BLaER1 (cell line): Measurements from ENCODE around the gene MMAB.
"Not testable (repeated sequence)": the region's sequence is repeated elsewhere in the genome, so short reads cannot be mapped to it uniquely, and the experiment has no call there.

Experiments used
- H3K27ac ChIP-seq: shearing (Covaris generic); formaldehyde crosslinking; 2 replicates; pipeline ENCODE4 v1.8.1; 2022
- H3K27me3 ChIP-seq: shearing (Covaris generic); formaldehyde crosslinking; 2 replicates; pipeline ENCODE4 v1.8.1; 2022
- H3K36me3 ChIP-seq: shearing (Covaris generic); formaldehyde crosslinking; 2 replicates; pipeline ENCODE4 v1.8.1; 2022
- H3K4me1 ChIP-seq: shearing (Covaris generic); formaldehyde crosslinking; 2 replicates; pipeline ENCODE4 v1.8.1; 2022
- H3K4me2 ChIP-seq: shearing (Covaris generic); formaldehyde crosslinking; 2 replicates; pipeline ENCODE4 v1.8.1; 2022
- H3K4me3 ChIP-seq: shearing (Covaris generic); formaldehyde crosslinking; 2 replicates; pipeline ENCODE4 v1.8.1; 2022
- H3K9ac ChIP-seq: shearing (Covaris generic); formaldehyde crosslinking; 2 replicates; pipeline ENCODE4 v1.8.1; 2022
- H3K9me3 ChIP-seq: shearing (Covaris generic); formaldehyde crosslinking; 2 replicates; pipeline ENCODE4 v1.8.1; 2022
- H4K20me1 ChIP-seq: shearing (Covaris generic); formaldehyde crosslinking; 2 replicates; pipeline ENCODE4 v1.8.1; 2022
- Cebpa-rat ChIP-seq: shearing (Covaris generic); IDR thresholded peaks from 2 replicates; pipeline ENCODE4 v1.8.1; 2022

The MMAB gene

DNA sequence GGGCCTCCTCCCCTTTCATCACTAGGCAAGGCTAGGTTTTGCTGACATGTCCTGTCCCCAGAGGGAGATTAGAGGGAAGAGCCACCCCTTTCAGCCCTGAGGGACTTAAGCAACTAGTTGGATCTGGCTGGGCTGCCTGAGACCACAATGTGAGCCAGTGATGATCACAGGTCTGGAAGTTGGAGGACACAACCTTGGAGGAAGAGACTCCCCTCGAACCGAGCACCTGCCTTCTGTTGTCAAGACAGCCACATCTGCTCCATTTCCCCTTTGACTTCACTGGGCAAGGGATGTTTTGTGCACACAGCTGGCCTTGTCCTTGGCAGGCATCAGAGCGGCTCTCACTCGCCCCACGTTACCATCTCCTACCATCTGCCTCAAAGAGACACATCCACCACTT lies 31.7 kb upstream of the MMAB start:
- Histone ChIP-seq H3K4me2 (0 out of 2 replicates have a peak overlapping the region, but pooled peaks have one; percentile 12), H3K27ac (no peak overlapping the region), H3K4me1 (peaks cover 37% of the 10 kb centered on the region), H3K9me3 (no peaks in the 10 kb centered on the region), H3K4me3 (no peak overlapping the region), H3K36me3 (no peaks in the 10 kb centered on the region), H4K20me1 (no peaks in the 10 kb centered on the region), H3K27me3 (no peaks in the 10 kb centered on the region), H3K9ac (no peak overlapping the region)
- no peak for TF ChIP-seq Cebpa-rat

DNA sequence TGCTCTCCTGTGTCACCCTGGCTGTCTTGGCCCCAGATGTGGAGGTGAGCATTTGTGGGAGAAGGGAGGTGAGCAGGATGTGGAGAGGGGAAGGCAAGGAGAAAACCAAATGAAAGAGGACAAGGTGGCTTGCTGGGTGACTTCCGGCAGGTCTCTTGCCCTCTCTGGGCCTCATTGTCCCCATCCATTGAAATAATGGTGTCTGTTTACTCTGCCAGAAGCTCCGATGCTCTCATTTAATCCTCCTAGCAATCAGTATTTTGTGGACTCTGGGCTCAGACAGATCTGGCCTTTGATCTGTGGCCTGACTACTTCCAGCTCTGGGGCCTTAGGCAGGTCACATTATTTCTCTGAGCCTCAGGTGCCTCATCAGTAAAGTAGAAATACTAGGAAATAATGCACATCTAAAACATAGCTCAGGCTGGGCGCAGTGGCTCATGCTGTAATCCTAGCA lies 30.9 kb upstream of the MMAB start:
- Histone ChIP-seq H3K4me2 (no peak overlapping the region), H3K9me3 (no peaks in the 10 kb centered on the region), H3K4me1 (peaks cover 46% of the 10 kb centered on the region), H3K27ac (no peak overlapping the region), H3K36me3 (no peaks in the 10 kb centered on the region), H3K27me3 (no peaks in the 10 kb centered on the region), H3K4me3 (no peak overlapping the region), H3K9ac (no peak overlapping the region), H4K20me1 (no peaks in the 10 kb centered on the region)
- no peak for TF ChIP-seq Cebpa-rat

DNA sequence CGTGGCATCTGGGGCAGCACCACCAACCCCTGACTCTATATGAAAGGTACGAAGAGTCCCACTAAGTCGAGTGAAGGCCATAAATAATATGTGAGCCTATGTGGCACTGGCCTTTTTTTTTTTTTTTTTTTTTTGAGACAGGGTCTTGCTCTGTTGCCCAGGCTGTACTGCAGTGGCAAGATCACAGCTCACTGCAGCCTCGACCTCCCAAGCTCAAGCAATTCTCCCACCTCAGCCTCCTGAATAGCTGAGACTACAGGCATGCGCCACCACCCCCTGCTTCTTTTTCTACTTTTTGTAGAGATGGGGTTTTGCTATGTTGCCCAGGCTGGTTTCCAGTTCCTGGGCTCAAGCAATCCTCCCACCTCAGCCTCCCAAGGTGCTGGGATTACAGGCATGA lies 28.8 kb upstream of the MMAB start:
- not testable (repeated sequence) for H3K4me2 ChIP-seq, H3K27ac ChIP-seq, H3K4me3 ChIP-seq, H3K9me3 ChIP-seq, H4K20me1 ChIP-seq, H3K27me3 ChIP-seq, H3K36me3 ChIP-seq, H3K9ac ChIP-seq
- H3K4me1 ChIP-seq = peaks cover 63% of the 10 kb centered on the region

DNA sequence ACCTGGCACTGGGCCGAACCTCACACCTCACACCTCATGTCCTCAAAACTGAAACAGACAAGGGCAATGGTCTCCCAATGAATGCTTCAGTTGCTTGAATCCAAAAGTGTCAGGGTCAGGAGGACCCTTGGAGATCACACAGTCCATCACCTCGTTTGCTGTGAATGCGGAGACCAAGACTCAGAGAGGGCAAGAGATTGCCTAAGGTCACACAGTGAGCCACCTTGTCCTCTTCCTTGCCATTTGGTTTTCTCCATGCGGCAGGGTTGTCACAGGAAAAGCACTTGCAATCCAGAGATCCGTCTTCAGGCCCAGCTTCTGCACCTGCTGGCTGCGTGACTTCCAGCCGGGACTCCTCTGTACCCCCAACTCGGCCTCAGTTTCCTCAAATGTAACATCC lies 28.3 kb upstream of the MMAB start:
- Histone ChIP-seq H3K4me1 (peaks cover 66% of the 10 kb centered on the region), H4K20me1 (peaks cover 9% of the 10 kb centered on the region), H3K4me2 (no peak overlapping the region), H3K36me3 (no peaks in the 10 kb centered on the region), H3K9ac (no peak overlapping the region), H3K27me3 (no peaks in the 10 kb centered on the region), H3K27ac (no peak overlapping the region), H3K9me3 (no peaks in the 10 kb centered on the region), H3K4me3 (no peak overlapping the region)
- no peak for TF ChIP-seq Cebpa-rat

DNA sequence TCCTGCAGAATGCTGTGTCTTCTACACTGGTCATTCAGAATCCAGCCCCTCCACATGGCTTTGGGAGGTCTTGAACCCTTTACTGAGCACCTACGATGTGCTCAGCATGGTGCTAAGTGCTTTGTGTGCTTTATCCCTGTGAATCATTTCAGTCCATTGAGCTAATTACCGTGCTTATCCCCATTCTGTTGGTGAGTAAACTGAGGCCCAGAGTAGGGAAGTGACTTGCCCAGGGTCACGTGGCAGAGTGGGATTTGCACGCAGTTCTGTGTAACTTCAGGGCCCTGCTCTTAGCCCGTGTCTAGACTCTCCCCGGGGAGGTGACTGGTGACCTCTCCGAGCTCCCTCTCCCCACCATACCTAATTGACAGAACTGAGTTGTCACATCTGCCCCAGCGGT lies 27.7 kb upstream of the MMAB start:
- Histone ChIP-seq H3K4me3 (no peak overlapping the region), H3K27ac (no peak overlapping the region), H3K27me3 (no peaks in the 10 kb centered on the region), H3K9ac (no peak overlapping the region), H3K9me3 (no peaks in the 10 kb centered on the region), H3K4me1 (peaks cover 66% of the 10 kb centered on the region), H3K36me3 (no peaks in the 10 kb centered on the region), H4K20me1 (peaks cover 15% of the 10 kb centered on the region), H3K4me2 (no peak overlapping the region)
- TF ChIP-seq Cebpa-rat = no peak

DNA sequence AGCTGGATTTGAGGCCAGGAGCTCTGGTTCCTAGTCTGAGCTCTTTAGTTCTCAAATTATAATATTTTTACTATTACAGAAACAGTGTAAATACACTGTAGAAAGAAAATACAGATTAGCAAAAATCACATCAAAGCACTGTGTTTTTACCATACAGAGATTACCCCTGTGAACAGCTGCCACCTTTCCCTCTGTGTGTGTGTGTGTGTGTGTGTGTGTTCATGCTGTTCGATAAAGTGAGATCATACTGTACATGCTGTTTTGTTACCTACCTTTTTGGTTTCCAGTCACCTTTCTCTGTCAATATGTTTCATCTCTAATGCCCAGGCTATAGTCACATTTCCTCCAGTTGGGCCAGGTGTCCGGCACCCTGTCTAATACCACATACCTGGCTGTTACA lies 27.2 kb upstream of the MMAB start:
- no peaks in the 10 kb centered on the region for H3K27me3 ChIP-seq
- H3K4me3 ChIP-seq = no peak overlapping the region
- peaks cover 20% of the 10 kb centered on the region for H4K20me1 ChIP-seq
- peak overlapping the region; percentile 57 for H3K4me2 ChIP-seq
- peak overlapping the region; percentile 33; the same call in 1 of the 2 replicates for H3K27ac ChIP-seq
- no peaks in the 10 kb centered on the region for H3K9me3 ChIP-seq
- H3K36me3 ChIP-seq = no peaks in the 10 kb centered on the region
- no peak for TF ChIP-seq Cebpa-rat
- peaks cover 66% of the 10 kb centered on the region for H3K4me1 ChIP-seq
- 0 out of 2 replicates have a peak overlapping the region, but pooled peaks have one; percentile 8 for H3K9ac ChIP-seq

DNA sequence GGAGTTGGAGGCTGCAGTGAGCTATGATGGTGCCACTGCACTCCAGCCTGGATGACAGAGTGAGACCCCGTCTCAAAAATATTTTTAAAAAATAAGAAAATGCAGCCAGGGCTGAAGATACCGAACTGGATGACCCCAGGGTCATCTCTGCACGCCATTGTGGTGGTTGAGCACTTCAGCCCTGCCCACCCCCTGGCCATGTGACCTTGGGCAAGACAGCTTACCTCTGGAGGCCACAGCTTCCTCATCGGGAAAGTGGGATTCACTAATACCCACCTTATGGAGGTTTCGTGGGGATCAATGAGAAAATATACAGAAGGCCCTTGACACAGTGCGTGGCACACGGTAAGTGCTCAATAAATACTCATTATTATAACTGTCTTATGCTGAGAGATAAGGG lies 25.8 kb upstream of the MMAB start:
- Histone ChIP-seq H3K9ac (no peak overlapping the region), H3K27ac (no peak overlapping the region), H3K27me3 (no peaks in the 10 kb centered on the region), H3K36me3 (no peaks in the 10 kb centered on the region), H3K9me3 (no peaks in the 10 kb centered on the region), H4K20me1 (peaks cover 31% of the 10 kb centered on the region), H3K4me1 (peaks cover 68% of the 10 kb centered on the region), H3K4me3 (no peak overlapping the region), H3K4me2 (no peak overlapping the region)
- no peak for TF ChIP-seq Cebpa-rat

DNA sequence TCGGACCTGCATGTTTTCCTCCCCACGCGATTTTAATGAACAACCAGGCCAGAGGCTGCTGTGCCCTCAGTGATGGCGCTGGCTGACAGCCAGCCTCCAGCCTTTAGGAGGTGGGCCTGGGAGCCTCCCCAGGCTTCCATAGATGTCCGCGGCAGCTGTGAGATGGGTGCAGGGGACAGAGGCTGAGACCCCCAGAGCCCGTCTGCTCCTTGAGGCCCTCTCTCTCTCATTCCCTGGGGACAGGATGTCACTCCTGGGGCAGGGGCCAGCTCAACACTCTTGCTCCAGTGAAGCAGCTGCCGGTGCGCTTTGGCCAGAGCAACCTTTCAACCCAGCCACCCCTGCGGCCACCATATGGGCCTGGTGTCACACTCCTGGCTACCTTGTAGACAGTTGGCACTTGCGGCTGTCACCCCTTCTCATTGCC lies 25.1 kb upstream of the MMAB start:
- H3K36me3 ChIP-seq = no peaks in the 10 kb centered on the region
- H3K27ac ChIP-seq = no peak overlapping the region
- H3K4me1 ChIP-seq = peaks cover 68% of the 10 kb centered on the region
- no peaks in the 10 kb centered on the region for H3K9me3 ChIP-seq
- no peak for TF ChIP-seq Cebpa-rat
- no peak overlapping the region for H3K4me3 ChIP-seq
- no peak overlapping the region for H3K9ac ChIP-seq
- 0 out of 2 replicates have a peak overlapping the region, but pooled peaks have one; percentile 19 for H3K4me2 ChIP-seq
- no peaks in the 10 kb centered on the region for H3K27me3 ChIP-seq
- peaks cover 31% of the 10 kb centered on the region for H4K20me1 ChIP-seq

DNA sequence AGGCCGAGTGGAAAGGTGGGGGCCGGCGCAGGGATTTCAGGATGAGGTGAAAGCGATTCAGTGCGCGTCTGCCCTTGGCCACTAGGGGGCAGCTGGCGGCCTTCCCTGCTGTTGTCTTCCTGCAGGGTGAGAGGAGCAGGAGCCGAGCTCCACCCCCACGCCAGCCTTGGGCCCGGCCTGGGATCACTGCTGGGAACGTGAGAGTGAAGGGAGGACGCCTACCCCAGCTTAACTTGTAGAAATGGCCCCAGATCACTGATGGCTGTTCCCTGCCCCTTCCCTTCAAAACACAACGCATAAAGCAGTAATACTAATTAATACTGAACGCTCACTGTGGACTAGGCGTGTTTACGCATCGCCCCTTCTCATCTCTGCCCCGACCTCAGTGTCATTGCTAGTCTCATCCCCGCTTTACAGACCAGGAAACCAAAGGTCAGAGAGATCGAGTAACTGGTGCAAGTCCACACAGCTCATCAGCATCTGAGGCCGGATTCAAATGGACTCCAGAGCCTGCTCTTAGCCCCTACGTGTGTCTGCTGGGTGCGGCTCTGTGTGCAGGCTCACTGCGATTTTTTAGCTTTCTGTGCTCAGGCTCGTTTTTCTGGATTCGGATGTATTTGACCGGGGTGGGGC lies 24.6 kb upstream of the MMAB start:
- Histone ChIP-seq H3K27ac (no peak overlapping the region), H3K4me3 (no peak overlapping the region), H3K9ac (no peak overlapping the region), H4K20me1 (peaks cover 31% of the 10 kb centered on the region), H3K4me2 (peak overlapping the region; percentile 19), H3K36me3 (no peaks in the 10 kb centered on the region), H3K27me3 (no peaks in the 10 kb centered on the region), H3K4me1 (peaks cover 71% of the 10 kb centered on the region), H3K9me3 (no peaks in the 10 kb centered on the region)
- no peak for TF ChIP-seq Cebpa-rat

DNA sequence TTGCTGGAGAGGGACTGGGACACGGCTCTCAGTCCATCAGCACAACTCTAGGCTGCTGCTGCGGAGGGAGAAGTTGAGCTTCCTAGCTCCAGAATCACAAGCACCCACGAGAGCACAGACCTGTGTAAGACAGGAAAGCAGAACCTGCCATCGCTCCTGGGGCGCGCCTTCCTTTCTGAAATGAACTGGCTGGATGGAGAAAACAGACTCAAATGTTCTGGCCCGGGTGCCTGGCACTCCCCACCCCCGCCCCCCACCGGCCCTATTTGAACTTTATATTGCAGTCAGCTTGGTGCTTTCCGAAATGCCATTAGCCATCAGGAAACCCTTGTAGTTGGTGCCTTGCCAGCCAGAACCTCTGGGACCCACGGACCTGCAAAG lies 24.1 kb upstream of the MMAB start:
- Histone ChIP-seq H4K20me1 (peaks cover 31% of the 10 kb centered on the region), H3K9ac (no peak overlapping the region), H3K27me3 (no peaks in the 10 kb centered on the region), H3K4me3 (no peak overlapping the region), H3K36me3 (no peaks in the 10 kb centered on the region), H3K9me3 (no peaks in the 10 kb centered on the region), H3K4me2 (peak overlapping the region; percentile 19), H3K4me1 (peaks cover 71% of the 10 kb centered on the region), H3K27ac (no peak overlapping the region)
- no peak for TF ChIP-seq Cebpa-rat
